GM19193 (cell line): ENCODE data around the gene B3GNT2.

Experiments
- POLR2A ChIP-seq: IDR thresholded peaks from 4 replicates; pipeline ENCODE4 v1.6.1; 2011; ENCODE audit not compliant: insufficient read depth, insufficient read length; ENCODE audit errors: extremely low read depth

B3GNT2 gene

GRCh38 chr2:62178741-62179271, 17.1 kb upstream of the B3GNT2 start:
- TF ChIP-seq POLR2A: no peak

GRCh38 chr2:62180975-62181374, 14.9 kb upstream of the B3GNT2 start:
- TF ChIP-seq POLR2A: no peak

GRCh38 chr2:62181843-62182242, 14.1 kb upstream of the B3GNT2 start:
- TF ChIP-seq POLR2A: no peak

GRCh38 chr2:62184512-62185230, 11.2 kb upstream of the B3GNT2 start:
- no peak for TF ChIP-seq POLR2A

- no peak for TF ChIP-seq POLR2A
Measured at GRCh38 chr2:62185475-62186155, 10.3 kb upstream of the B3GNT2 start.

- TF ChIP-seq POLR2A: no peak
Measured at GRCh38 chr2:62186156-62186905, 9.6 kb upstream of the B3GNT2 start.

- no peak for TF ChIP-seq POLR2A
Measured at GRCh38 chr2:62187246-62187645, 8.7 kb upstream of the B3GNT2 start.

GRCh38 chr2:62188416-62188815, 7.5 kb upstream of the B3GNT2 start:
- TF ChIP-seq POLR2A: no peak

GRCh38 chr2:62189196-62189595, 6.7 kb upstream of the B3GNT2 start:
- TF ChIP-seq POLR2A: no peak

GRCh38 chr2:62192811-62193210, 3.1 kb upstream of the B3GNT2 start:
- no peak for TF ChIP-seq POLR2A

GRCh38 chr2:62194558-62195420, 1.1 kb upstream of the B3GNT2 start:
- TF ChIP-seq POLR2A: no peak

GRCh38 chr2:62196278-62196901, 475 bp downstream of the B3GNT2 start:
- no peak for TF ChIP-seq POLR2A

GRCh38 chr2:62197011-62197924, 1.4 kb downstream of the B3GNT2 start:
- TF ChIP-seq POLR2A: no peak
